ENCODE results near the gene ITPR3. TPM values are rescaled to one million over a fixed set of nuclear protein-coding genes. Genes with fewer than 3 reads are reported as not detected.
A peak's percentile ranks its signal among the peaks of the same experiment; 100 is the strongest.

ITPR3 gene
- total RNA-seq, 1 experiment from 2014 or later, result 86.9 TPM

DNA sequence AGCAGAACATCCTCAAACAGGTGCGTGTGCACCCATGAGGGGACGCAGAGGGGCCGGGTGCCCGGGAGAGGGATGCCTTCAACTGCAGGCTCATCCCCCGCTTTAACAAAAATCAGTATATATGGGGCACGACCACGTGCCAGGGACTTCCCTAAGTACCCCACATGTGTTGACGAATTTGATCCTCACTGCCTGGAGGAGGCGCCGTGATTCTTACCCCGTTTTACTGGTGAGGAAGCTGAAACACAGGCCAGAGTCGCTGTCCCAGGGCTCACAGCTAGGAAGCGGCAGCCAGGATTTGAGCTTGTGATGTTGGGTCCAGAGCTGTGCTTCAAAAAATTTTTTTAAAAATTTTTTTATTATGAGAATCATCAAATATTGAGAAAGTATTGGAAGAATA lies 44.8 kb downstream of the ITPR3 start:
- no peak for DNase-seq (ENCODE audit: unreplicated experiment)
- Mint-ChIP-seq H3K36me3 (ENCODE audit: insufficient read depth, unreplicated experiment) (peaks cover 71% of the 10 kb centered on the region), H3K4me3 (ENCODE audit: unreplicated experiment) (no peak overlapping the region), H3K9me3 (ENCODE audit: unreplicated experiment) (no peaks in the 10 kb centered on the region), H3K27ac (ENCODE audit: low read depth, unreplicated experiment) (no peak overlapping the region), H3K27me3 (ENCODE audit: insufficient read depth, unreplicated experiment) (no peaks in the 10 kb centered on the region), H3K4me1 (ENCODE audit: insufficient read depth, unreplicated experiment) (peaks cover 10% of the 10 kb centered on the region)
- POLR2A ChIA-PET, result interaction anchor here (1.0 kb wide), 1 partner anchor 35 kb away, joined by 3 read pairs; no protein-coding TSS in a partner anchor
- no peak for TF ChIP-seq CTCF (IDR thresholded peaks at IDR 0.05; ENCODE audit: unreplicated experiment)
- CTCF ChIA-PET, result interaction anchor here (0.8 to 2.8 kb wide), 3 partner anchors 35 to 78 kb away, joined by 3 to 18 read pairs (median 3); no protein-coding TSS in a partner anchor
- no TSS peak for BruUV-seq (replicated peaks)
- intact Hi-C loops (cut with micrococcal nuclease), result no loop called here

GRCh38 chr6:33667072-33667471 lies 46.0 kb downstream of the ITPR3 start:
- Mint-ChIP-seq H3K4me1 (ENCODE audit: insufficient read depth, unreplicated experiment) (peaks cover 10% of the 10 kb centered on the region), H3K27ac (ENCODE audit: low read depth, unreplicated experiment) (no peak overlapping the region), H3K27me3 (ENCODE audit: insufficient read depth, unreplicated experiment) (no peaks in the 10 kb centered on the region), H3K9me3 (ENCODE audit: unreplicated experiment) (no peaks in the 10 kb centered on the region), H3K4me3 (ENCODE audit: unreplicated experiment) (no peak overlapping the region), H3K36me3 (ENCODE audit: insufficient read depth, unreplicated experiment) (peaks cover 71% of the 10 kb centered on the region)
- no peak for TF ChIP-seq CTCF (IDR thresholded peaks at IDR 0.05; ENCODE audit: unreplicated experiment)
- ChIA-PET POLR2A (no interaction called here), CTCF (interaction anchor here (0.6 to 2.8 kb wide), 5 partner anchors 13 to 489 kb away, joined by 3 to 18 read pairs (median 3); no protein-coding TSS in a partner anchor)
- no peak for DNase-seq (ENCODE audit: unreplicated experiment)
- intact Hi-C loops (cut with micrococcal nuclease), result no loop called here
- no TSS peak for BruUV-seq (replicated peaks)

DNA sequence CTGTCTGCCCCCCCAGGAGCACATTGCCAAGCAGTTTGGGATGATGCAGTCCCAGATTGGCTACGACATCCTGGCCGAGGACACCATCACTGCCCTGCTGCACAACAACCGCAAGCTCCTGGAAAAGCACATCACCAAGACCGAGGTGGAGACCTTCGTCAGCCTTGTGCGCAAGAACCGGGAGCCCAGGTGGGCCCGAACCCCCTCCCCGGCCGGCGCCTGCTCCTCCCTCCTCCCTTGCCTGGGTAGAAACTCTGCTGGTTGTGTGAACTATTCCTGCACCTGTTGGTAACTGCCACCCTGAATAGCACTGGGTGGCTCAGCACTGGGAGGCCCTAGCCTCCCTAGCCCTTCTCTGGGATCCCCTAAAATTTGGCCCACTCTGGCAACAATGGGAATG lies 46.7 kb downstream of the ITPR3 start:
- H3K27ac Mint-ChIP-seq (ENCODE audit: low read depth, unreplicated experiment), result peak overlapping the region; percentile 93
- POLR2A ChIA-PET, result interaction anchor here (1.5 to 3.5 kb wide), 2 partner anchors 46 to 88 kb away, joined by 10 to 32 read pairs; partner anchors contain the start of genes BAK1 and ITPR3
- peaks cover 10% of the 10 kb centered on the region for H3K4me1 Mint-ChIP-seq (ENCODE audit: insufficient read depth, unreplicated experiment)
- no peak for DNase-seq (ENCODE audit: unreplicated experiment)
- no peak for TF ChIP-seq CTCF (IDR thresholded peaks at IDR 0.05; ENCODE audit: unreplicated experiment)
- H3K9me3 Mint-ChIP-seq (ENCODE audit: unreplicated experiment), result no peaks in the 10 kb centered on the region
- intact Hi-C loops (cut with micrococcal nuclease), result no loop called here
- H3K27me3 Mint-ChIP-seq (ENCODE audit: insufficient read depth, unreplicated experiment), result no peaks in the 10 kb centered on the region
- no peak overlapping the region for H3K4me3 Mint-ChIP-seq (ENCODE audit: unreplicated experiment)
- CTCF ChIA-PET, result interaction anchor here (1.1 to 2.8 kb wide), 2 partner anchors 13 to 78 kb away, joined by 3 to 18 read pairs; no protein-coding TSS in a partner anchor
- BruUV-seq (replicated peaks), result no TSS peak
- H3K36me3 Mint-ChIP-seq (ENCODE audit: insufficient read depth, unreplicated experiment), result peaks cover 68% of the 10 kb centered on the region

GRCh38 chr6:33668328-33668727 lies 47.2 kb downstream of the ITPR3 start:
- intact Hi-C loops (cut with micrococcal nuclease), result no loop called here
- POLR2A ChIA-PET, result interaction anchor here (0.7 to 3.5 kb wide), 9 partner anchors 30 to 89 kb away, joined by 3 to 32 read pairs (median 3); partner anchors contain the start of genes BAK1 and ITPR3
- no peak for DNase-seq (ENCODE audit: unreplicated experiment)
- TF ChIP-seq CTCF (IDR thresholded peaks at IDR 0.05; ENCODE audit: unreplicated experiment), result no peak
- H3K4me1 Mint-ChIP-seq (ENCODE audit: insufficient read depth, unreplicated experiment), result peaks cover 10% of the 10 kb centered on the region
- H3K36me3 Mint-ChIP-seq (ENCODE audit: insufficient read depth, unreplicated experiment), result peaks cover 68% of the 10 kb centered on the region
- CTCF ChIA-PET, result interaction anchor here (0.5 to 2.8 kb wide), 6 partner anchors 32 to 83 kb away, joined by 4 to 18 read pairs (median 7); no protein-coding TSS in a partner anchor
- H3K4me3 Mint-ChIP-seq (ENCODE audit: unreplicated experiment), result no peak overlapping the region
- no peaks in the 10 kb centered on the region for H3K27me3 Mint-ChIP-seq (ENCODE audit: insufficient read depth, unreplicated experiment)
- no peaks in the 10 kb centered on the region for H3K9me3 Mint-ChIP-seq (ENCODE audit: unreplicated experiment)
- H3K27ac Mint-ChIP-seq (ENCODE audit: low read depth, unreplicated experiment), result peak overlapping the region; percentile 93
- BruUV-seq (replicated peaks), result no TSS peak

Measured in MCF 10A (cell line).